ENCODE measurements around the gene COL27A1. TPM values are rescaled to one million over a fixed set of nuclear protein-coding genes. Genes with fewer than 3 reads are reported as not detected.

Gene COL27A1
- total RNA-seq, 2 experiments from 2014 or later = 0.87 to 1.2 TPM

DNA sequence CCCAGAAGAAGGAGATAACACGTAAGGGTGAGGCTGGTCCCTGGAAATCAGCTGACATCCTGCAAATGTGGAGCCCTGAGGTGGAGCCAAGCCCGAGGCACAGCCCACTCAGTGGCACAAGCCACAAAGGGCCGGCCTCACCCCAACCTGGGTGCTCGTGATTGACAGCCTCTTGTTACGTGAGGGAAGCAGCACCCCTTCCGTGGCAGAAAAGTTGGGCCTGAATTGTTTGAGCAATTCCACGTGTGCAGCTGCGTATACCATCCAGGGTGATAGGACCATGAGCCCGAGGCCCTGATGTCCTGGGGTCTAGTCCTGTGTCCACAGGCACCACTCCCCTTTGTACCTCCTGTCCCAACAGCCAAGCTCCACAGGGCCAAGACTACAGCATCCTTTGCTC lies 179.2 kb downstream of the COL27A1 start:
- peak overlapping the region; percentile 8 for H3K27ac Mint-ChIP-seq
- intact Hi-C loops (cut with DNase I, micrococcal nuclease) = no loop called here

DNA sequence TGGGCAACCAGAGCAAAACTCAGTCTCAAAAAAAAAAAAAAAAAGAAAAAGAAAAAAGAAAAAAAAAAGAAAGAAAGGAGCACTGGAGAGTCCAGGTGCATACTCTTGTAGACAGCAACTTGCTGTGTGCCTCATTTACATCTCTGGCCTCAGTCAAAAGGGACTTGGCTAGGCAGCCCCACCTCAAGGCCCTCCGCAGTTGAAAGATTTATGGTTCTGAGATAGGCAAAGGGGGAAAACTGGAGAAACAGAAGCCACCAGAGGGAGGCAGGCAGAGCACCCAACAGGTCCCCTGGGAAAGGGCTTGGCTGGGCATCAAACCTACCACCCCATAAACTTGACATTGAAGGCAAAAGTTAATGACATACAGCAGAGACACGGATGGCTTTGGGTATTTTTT lies 180.4 kb downstream of the COL27A1 start:
- ChIA-PET POLR2A (interaction anchor here (1.5 to 1.7 kb wide), 2 partner anchors 28 to 52 kb away, joined by 4 to 5 read pairs; partner anchors contain the start of gene AKNA), CTCF (no interaction called here)
- DNase-seq (no peak), ATAC-seq (ENCODE audit: poor library complexity) (no peak)
- Mint-ChIP-seq H3K4me1 (ENCODE audit: low read depth) (peaks cover 21% of the 10 kb centered on the region), H3K9me3 (no peaks in the 10 kb centered on the region), H3K27ac (peak overlapping the region; percentile 17), H3K27me3 (no peaks in the 10 kb centered on the region), H3K36me3 (ENCODE audit: low read depth) (peaks cover 60% of the 10 kb centered on the region), H3K4me3 (no peak overlapping the region)
- Histone ChIP-seq H3K36me3 (ENCODE audit: insufficient read depth, low read length) (peaks cover 62% of the 10 kb centered on the region), H3K27me3 (ENCODE audit: control insufficient read depth in 1 of 2, insufficient read depth in 2 of 2, low read length in 2 of 2) (no peaks in the 10 kb centered on the region), H3K27ac (ENCODE audit: low read depth in 1 of 2, low read length in 2 of 2) (no peak overlapping the region), H3K9me3 (ENCODE audit: control insufficient read depth in 1 of 2, insufficient read depth in 1 of 2, low read length in 2 of 2) (peaks cover 0 to 5% of the 10 kb centered on the region in 2 experiments), H3K4me3 (ENCODE audit: low read length) (no peak overlapping the region), H3K4me1 (ENCODE audit: insufficient read depth, low read length) (peaks cover 18% of the 10 kb centered on the region)
- TF ChIP-seq, protein P1, sequence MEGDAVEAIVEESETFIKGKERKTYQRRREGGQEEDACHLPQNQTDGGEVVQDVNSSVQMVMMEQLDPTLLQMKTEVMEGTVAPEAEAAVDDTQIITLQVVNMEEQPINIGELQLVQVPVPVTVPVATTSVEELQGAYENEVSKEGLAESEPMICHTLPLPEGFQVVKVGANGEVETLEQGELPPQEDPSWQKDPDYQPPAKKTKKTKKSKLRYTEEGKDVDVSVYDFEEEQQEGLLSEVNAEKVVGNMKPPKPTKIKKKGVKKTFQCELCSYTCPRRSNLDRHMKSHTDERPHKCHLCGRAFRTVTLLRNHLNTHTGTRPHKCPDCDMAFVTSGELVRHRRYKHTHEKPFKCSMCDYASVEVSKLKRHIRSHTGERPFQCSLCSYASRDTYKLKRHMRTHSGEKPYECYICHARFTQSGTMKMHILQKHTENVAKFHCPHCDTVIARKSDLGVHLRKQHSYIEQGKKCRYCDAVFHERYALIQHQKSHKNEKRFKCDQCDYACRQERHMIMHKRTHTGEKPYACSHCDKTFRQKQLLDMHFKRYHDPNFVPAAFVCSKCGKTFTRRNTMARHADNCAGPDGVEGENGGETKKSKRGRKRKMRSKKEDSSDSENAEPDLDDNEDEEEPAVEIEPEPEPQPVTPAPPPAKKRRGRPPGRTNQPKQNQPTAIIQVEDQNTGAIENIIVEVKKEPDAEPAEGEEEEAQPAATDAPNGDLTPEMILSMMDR (IDR thresholded peaks at IDR 0.05) = no peak
- intact Hi-C loops (cut with DNase I, micrococcal nuclease) = no loop called here

More for the DNA sequence above, 179.2 kb downstream of the COL27A1 start:
- H3K27ac ChIP-seq (ENCODE audit: low read depth in 1 of 2, low read length in 2 of 2) = no peak overlapping the region
- peaks cover 15% of the 10 kb centered on the region for H3K4me1 ChIP-seq (ENCODE audit: insufficient read depth, low read length)
- peaks cover 49% of the 10 kb centered on the region for H3K36me3 ChIP-seq (ENCODE audit: insufficient read depth, low read length)
- Mint-ChIP-seq H3K27me3 (no peaks in the 10 kb centered on the region), H3K36me3 (ENCODE audit: low read depth) (peaks cover 47% of the 10 kb centered on the region), H3K4me1 (ENCODE audit: low read depth) (peaks cover 19% of the 10 kb centered on the region), H3K4me3 (no peak overlapping the region), H3K9me3 (no peaks in the 10 kb centered on the region)
- TF ChIP-seq, protein P1 (IDR thresholded peaks at IDR 0.05) = no peak
- ChIA-PET CTCF (no interaction called here), POLR2A (no interaction called here)
- H3K27me3 ChIP-seq (ENCODE audit: control insufficient read depth in 1 of 2, insufficient read depth in 2 of 2, low read length in 2 of 2) = no peaks in the 10 kb centered on the region
- DNase-seq = peak in 1 of 14 experiments; percentile 13
- no peak overlapping the region for H3K4me3 ChIP-seq (ENCODE audit: low read length)
- H3K9me3 ChIP-seq (ENCODE audit: control insufficient read depth in 1 of 2, insufficient read depth in 1 of 2, low read length in 2 of 2) = peaks cover 0 to 5% of the 10 kb centered on the region in 2 experiments
- ATAC-seq (ENCODE audit: poor library complexity) = no peak

DNA sequence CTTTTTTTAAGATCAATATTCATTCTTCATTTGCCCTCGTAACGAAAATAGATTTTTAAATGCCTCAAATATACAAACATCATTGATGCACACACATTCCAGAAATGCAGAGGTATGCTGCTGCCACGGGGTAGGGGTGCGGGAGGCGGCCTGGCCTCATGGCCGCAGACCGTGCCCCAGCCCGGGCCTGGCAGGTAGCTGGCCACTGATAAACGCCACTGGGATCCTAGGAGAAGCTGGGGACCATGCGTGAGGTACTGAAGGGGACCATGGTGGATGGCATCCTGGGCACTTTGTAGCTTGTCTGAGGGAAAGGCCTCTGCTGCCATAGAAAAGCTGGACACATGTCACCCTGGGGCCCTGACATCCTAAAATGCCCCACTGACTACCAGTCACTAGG lies 180.8 kb downstream of the COL27A1 start:
- intact Hi-C loops (cut with DNase I, micrococcal nuclease) = no loop called here
- POLR2A ChIA-PET = interaction anchor here (1.5 to 1.7 kb wide), 2 partner anchors 27 to 51 kb away, joined by 4 to 5 read pairs; partner anchors contain the start of gene AKNA
- peak overlapping the region; percentile 17 for H3K27ac Mint-ChIP-seq

More for the DNA sequence above, 180.8 kb downstream of the COL27A1 start:
- Mint-ChIP-seq H3K36me3 (ENCODE audit: low read depth) (peaks cover 64% of the 10 kb centered on the region), H3K9me3 (no peaks in the 10 kb centered on the region), H3K27me3 (no peaks in the 10 kb centered on the region), H3K4me1 (ENCODE audit: low read depth) (peaks cover 18% of the 10 kb centered on the region), H3K4me3 (no peak overlapping the region)
- CTCF ChIA-PET = no interaction called here
- Histone ChIP-seq H3K27ac (ENCODE audit: low read depth in 1 of 2, low read length in 2 of 2) (no peak overlapping the region), H3K9me3 (ENCODE audit: control insufficient read depth in 1 of 2, insufficient read depth in 1 of 2, low read length in 2 of 2) (peaks cover 0 to 5% of the 10 kb centered on the region in 2 experiments), H3K36me3 (ENCODE audit: insufficient read depth, low read length) (peaks cover 66% of the 10 kb centered on the region), H3K4me1 (ENCODE audit: insufficient read depth, low read length) (peaks cover 15% of the 10 kb centered on the region), H3K4me3 (ENCODE audit: low read length) (no peak overlapping the region), H3K27me3 (ENCODE audit: control insufficient read depth in 1 of 2, insufficient read depth in 2 of 2, low read length in 2 of 2) (no peaks in the 10 kb centered on the region)
- DNase-seq (no peak), ATAC-seq (ENCODE audit: poor library complexity) (no peak)
- TF ChIP-seq, protein P1 (IDR thresholded peaks at IDR 0.05) = no peak
